ENCODE results near the gene AIF1L.

DNA sequence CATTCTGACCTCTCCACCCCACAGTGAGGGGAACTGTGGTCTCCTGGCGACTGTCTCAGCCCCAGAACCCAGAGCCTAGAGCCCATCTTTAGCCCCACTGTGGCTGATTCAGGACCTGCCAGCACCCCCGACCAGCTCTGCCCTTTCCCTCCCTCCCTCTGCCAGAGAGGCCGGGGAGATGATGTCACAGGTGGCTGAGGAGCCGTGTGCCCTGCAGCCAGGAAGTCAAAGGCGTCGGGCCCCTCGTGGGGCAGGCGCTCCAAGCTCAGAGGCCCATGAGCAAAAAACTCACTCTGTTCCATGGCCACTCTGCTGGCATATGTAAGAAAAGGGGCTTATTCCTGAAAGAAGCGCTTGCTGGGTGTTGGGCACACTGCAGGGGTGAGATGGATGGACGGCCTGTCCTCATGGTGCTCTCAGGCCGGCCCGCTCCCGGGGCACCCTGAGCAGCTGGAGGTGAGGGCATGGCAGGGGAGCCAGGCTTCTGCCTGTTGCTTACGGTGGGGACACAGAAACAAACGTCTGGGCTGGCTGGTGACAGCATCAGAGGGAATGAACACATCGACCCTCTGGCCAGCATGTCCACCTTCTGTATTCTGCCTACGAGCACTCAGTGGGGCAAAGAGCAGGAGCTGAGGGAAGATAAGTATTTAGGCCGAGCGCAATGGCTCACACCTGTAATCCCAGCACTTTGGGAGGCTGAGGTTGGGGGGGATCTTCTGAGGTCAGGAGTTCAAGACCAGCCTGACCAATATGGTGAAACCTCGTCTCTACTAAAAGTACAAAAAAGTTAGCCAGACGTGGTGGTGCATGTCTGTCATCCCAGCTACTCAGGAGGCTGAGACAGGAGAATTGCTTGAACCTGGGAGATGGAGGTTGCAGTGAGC lies 46.3 kb upstream of the AIF1L start:
- TF ChIP-seq RAD21 (IDR thresholded peaks at IDR 0.05), result no peak
- TF ChIP-seq, protein P1, sequence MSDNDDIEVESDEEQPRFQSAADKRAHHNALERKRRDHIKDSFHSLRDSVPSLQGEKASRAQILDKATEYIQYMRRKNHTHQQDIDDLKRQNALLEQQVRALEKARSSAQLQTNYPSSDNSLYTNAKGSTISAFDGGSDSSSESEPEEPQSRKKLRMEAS (IDR thresholded peaks at IDR 0.05), result no peak
- TF ChIP-seq, protein P2, sequence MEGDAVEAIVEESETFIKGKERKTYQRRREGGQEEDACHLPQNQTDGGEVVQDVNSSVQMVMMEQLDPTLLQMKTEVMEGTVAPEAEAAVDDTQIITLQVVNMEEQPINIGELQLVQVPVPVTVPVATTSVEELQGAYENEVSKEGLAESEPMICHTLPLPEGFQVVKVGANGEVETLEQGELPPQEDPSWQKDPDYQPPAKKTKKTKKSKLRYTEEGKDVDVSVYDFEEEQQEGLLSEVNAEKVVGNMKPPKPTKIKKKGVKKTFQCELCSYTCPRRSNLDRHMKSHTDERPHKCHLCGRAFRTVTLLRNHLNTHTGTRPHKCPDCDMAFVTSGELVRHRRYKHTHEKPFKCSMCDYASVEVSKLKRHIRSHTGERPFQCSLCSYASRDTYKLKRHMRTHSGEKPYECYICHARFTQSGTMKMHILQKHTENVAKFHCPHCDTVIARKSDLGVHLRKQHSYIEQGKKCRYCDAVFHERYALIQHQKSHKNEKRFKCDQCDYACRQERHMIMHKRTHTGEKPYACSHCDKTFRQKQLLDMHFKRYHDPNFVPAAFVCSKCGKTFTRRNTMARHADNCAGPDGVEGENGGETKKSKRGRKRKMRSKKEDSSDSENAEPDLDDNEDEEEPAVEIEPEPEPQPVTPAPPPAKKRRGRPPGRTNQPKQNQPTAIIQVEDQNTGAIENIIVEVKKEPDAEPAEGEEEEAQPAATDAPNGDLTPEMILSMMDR (IDR thresholded peaks at IDR 0.05; ENCODE audit: low read depth, low read length, missing input control), result no peak
- TF ChIP-seq TAF1 (conservative IDR thresholded peaks at IDR 0.05), result no peak
- TF ChIP-seq ZBTB33 (IDR thresholded peaks at IDR 0.05), result no peak
- TF ChIP-seq JUND (IDR thresholded peaks at IDR 0.05), result no peak
- no peak for TF ChIP-seq ATF3 (IDR thresholded peaks at IDR 0.05)
- no peak for TF ChIP-seq GABPA (IDR thresholded peaks at IDR 0.05 in 1 of 2, conservative IDR thresholded peaks at IDR 0.05 in 1 of 2)
- no peak for TF ChIP-seq SP1 (IDR thresholded peaks at IDR 0.05)
- TF ChIP-seq RXRA (IDR thresholded peaks at IDR 0.05), result no peak
- no peak for TF ChIP-seq YY1 (IDR thresholded peaks at IDR 0.05)
- TF ChIP-seq, protein P3, sequence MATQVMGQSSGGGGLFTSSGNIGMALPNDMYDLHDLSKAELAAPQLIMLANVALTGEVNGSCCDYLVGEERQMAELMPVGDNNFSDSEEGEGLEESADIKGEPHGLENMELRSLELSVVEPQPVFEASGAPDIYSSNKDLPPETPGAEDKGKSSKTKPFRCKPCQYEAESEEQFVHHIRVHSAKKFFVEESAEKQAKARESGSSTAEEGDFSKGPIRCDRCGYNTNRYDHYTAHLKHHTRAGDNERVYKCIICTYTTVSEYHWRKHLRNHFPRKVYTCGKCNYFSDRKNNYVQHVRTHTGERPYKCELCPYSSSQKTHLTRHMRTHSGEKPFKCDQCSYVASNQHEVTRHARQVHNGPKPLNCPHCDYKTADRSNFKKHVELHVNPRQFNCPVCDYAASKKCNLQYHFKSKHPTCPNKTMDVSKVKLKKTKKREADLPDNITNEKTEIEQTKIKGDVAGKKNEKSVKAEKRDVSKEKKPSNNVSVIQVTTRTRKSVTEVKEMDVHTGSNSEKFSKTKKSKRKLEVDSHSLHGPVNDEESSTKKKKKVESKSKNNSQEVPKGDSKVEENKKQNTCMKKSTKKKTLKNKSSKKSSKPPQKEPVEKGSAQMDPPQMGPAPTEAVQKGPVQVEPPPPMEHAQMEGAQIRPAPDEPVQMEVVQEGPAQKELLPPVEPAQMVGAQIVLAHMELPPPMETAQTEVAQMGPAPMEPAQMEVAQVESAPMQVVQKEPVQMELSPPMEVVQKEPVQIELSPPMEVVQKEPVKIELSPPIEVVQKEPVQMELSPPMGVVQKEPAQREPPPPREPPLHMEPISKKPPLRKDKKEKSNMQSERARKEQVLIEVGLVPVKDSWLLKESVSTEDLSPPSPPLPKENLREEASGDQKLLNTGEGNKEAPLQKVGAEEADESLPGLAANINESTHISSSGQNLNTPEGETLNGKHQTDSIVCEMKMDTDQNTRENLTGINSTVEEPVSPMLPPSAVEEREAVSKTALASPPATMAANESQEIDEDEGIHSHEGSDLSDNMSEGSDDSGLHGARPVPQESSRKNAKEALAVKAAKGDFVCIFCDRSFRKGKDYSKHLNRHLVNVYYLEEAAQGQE (IDR thresholded peaks at IDR 0.05), result no peak
- TF ChIP-seq FOXA1 (IDR thresholded peaks at IDR 0.05), result no peak
